Stimulated activated CD4-positive, alpha-beta T cell treated with anti-CD3 and anti-CD28 coated beads, Interleukin-1b, Interleukin-23, amount 100 ng/mL, for 48 hours (primary cell): Measurements from ENCODE around the gene SLC23A3.
"Not testable (repeated sequence)": the region's sequence is repeated elsewhere in the genome, so short reads cannot be mapped to it uniquely, and the experiment has no call there.

Experiments used
- DNase-seq: peaks from one replicate; pipeline ENCODE4 v3.0.0-alpha.2; 2020

Gene SLC23A3

DNA sequence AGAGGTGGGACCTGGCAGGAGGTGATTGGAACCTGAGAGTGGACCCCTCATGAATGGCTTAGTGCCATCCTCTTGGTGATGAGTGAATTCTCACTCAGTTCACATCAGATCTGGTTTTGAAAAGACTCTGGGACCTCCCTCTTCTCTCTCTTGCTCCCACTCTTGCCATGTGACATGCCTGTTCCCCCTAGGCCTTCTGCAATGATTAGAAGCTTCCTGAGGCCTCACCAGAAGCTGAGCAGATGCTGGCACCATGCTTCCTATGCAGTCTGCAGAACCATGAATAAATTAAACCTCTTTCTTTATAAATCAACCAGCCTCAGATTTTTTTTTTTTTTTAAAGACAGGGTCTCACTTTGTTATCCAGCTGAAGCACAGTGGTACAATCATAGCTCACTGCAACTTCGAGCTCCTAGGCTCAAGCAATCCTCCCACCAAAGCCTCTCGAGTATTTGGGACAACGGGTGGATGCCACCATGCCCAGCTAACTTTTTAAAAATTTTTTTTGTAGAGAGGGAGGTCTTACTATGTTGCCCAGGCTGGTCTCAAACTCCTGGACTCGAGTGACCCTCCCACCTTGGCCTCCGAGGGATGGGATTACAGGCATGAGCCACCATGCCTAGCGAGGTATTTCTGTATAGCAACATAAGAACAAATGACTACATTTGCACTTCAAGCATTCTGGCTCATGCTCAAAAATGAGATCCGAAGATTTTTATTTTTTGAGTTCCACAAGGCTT is 34.8 kb upstream of the SLC23A3 start:
- DNase-seq = no peak

DNA sequence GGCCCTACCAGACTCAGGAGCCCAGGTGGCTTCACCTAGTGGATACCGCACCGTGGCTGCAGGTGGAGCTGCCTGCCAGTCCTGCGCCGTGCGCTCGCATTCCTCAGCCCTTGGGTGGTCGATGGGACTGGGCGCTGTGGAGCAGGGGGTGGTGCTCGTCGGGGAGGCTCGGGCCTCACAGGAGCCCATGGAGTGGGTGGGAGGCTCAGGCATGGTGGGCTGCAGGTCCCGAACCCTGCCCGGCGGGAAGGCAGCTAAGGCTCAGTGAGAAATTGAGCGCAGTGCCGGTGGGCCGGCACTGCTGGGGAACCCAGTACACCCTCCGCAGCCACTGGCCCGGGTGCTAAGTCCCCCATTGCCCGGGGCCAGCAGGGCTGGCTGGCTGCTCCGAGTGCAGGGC is 31.5 kb upstream of the SLC23A3 start:
- not testable (repeated sequence) for DNase-seq

DNA sequence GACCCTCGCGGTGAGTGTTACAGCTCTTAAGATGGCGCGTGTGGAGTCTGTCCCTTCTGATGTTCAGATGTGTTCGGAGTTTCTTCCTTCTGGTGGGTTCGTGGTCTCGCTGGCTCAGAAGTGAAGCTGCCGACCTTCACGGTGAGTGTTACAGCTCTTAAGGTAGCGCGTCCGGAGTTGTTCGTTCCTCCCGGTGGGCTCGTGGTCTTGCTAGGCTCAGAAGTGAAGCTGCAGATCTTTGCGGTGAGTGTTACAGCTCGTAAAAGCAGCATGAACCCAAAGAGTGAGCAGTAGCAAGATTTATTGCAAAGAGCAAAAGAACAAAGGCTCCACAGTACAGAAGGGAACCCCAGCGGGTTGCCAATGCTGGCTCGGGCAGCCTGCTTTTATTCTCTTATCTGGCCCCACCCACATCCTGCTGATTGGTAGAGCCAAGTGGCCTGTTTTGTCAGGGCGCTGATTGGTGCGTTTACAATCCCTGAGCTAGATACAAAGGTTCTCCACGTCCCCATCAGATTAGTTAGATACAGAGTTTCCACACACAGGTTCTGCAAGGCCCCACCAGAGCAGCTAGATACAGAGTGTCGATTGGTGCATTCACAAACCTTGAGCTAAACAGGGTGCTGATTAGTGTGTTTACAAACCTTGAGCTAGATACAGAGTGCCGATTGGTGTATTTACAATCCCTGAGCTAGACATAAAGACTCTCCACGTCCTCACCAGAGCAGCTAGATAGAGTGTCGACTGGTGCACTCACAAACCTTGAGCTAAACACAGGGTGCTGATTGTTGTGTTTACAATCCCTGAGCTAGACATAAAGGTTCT is 30.9 kb upstream of the SLC23A3 start:
- not testable (repeated sequence) for DNase-seq

DNA sequence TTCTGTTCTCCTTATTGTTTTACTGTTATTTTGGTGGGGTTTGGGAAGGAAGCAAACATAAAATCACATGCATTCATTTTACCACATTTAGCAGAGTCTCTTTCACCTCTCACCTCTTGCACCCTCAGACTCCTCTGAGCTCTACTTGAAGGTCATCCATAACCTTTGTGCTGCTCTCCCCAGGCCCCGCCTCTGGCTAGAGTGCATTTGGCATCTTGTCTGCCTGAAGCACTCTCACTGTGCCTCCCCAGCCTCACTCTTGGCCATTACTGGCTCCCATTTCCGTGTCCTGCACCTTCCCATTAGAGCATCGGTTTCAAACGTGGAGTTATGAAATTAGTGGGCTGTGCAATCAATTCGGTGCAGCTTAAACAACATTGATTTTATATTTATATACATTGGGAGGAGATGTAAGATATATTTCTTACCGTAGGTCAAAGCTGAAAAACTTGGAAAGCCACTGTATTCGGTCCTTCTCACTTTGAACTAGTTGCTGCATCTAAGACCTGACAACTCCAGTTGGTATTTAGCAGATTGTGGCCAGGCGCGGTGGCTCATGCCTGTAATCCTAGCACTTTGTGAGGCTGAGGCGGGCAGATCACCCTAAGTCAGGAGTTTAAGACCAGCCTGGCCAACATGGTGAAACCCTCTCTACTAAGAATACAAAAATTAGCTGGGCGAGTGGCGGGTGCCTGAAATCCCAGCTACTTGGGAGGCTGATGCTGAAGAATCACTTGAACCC is 29.8 kb upstream of the SLC23A3 start:
- DNase-seq = no peak

DNA sequence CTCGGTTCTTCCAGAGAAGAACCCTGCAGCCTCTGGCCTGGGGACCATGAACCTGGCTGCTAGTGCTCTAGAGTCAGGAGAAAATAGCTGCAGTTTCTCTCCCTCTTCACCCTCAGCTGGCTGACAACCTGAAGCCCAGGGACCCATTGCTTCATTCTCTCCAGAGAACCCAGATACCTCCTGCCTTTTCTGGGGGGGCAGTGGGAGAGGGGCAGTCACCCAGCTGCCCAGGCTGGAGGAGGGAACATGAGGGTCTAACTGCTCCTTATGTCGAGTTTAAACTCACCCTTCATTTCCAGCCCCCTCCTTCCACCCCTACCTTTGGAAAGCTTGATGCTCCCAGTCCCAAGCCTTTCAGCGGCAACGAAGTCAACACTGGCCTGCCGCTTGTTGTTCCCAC is 29.1 kb upstream of the SLC23A3 start:
- DNase-seq = no peak

DNA sequence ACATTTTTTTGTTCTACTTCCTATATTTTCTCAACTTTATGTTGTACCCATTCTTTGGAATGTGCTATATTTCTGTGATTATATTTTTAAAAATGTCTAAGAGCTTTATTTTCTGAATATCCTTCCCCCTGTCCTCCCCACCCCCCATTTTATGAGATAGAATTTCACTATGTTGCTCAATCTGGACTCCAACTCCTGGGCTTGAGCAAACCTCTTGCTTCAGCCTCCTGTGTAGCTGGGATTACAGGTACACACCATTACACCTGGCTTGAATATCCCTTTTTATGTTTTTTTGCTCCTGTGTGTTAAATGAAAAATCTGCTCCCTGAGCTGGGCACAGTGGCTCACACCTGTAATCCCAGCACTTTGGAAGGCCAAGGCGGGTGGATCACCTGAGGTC is 27.6 kb upstream of the SLC23A3 start:
- no peak for DNase-seq

DNA sequence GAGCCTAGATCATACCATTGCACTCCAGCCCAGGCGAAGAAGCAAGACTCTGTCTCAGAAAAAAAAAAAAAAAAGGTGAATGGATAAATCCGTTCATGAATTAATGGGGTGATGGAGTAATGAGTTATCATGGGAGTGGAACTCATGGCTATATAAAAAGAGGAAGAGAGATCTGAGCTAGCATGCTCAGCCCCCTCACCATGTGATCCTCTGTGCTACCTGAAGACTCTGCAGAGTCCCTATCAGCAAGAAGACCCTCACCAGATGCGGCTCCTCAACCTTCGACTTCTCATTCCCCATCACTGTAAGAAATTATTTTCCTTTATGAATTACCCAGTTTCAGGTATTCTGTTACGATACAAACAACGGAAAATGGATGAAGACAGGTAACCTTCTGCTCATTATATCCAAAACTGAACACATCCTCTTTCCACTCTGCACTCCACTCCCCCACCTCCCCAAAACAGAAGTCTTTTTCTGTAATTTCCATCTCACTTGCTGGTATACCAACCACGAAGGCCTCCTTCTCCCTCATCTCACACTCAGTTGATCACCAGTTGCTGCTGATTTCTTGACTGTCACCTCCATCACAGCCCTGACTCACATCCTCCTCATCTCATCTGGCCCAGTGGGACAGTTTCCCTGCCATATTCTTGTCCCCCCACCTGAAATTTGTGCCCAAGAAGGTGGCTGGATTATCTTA is 17.1 kb upstream of the SLC23A3 start:
- DNase-seq = peak; percentile 45

DNA sequence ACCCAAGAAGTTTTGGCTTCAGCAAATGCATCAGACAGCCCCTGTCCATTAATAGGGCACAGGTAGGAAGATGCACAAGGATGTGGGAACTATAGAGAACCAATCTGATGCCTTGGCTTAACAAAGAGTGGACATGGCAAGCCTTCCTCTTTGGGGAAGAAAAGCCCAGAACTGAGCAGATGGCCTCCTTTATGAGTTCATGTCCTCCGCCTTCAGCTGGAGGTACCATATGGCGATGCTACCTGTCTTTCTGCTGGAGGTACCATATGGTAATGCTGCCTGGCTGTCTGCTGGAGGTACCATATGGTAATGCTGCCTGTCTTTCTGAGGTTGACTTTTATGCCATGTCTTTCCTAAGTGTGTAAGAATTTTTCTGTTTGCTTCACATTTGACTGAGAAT is 14.3 kb upstream of the SLC23A3 start:
- DNase-seq = no peak

DNA sequence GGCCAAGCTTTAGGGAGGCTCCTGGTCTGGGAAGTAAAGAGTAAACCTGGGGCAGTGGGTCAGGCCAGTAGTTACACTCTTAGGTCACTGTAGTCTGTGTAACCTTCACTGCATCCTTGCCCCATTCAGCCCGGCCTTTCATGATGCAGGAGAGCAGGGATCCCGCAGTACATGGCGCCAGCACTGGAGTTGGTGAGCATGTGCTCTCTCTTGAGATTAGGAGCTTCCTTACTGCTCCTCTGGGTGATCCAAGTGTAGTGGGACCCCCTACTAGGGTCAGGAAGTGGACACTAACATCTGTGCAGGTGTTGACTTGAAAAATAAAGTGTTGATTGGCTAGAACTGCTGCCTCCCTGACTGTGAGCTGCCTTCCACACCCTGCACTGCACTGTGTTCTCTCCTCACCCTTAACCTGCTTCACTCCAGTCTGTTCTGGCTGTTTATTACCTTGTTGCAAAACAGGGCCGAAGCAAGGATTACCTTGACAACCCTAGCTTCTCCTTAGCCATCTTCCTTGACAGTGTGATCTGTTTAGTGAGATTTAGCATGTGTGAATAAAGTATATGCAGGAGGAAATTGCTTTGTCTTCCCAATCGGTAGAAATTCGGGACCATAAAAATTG is 13.4 kb upstream of the SLC23A3 start:
- no peak for DNase-seq

DNA sequence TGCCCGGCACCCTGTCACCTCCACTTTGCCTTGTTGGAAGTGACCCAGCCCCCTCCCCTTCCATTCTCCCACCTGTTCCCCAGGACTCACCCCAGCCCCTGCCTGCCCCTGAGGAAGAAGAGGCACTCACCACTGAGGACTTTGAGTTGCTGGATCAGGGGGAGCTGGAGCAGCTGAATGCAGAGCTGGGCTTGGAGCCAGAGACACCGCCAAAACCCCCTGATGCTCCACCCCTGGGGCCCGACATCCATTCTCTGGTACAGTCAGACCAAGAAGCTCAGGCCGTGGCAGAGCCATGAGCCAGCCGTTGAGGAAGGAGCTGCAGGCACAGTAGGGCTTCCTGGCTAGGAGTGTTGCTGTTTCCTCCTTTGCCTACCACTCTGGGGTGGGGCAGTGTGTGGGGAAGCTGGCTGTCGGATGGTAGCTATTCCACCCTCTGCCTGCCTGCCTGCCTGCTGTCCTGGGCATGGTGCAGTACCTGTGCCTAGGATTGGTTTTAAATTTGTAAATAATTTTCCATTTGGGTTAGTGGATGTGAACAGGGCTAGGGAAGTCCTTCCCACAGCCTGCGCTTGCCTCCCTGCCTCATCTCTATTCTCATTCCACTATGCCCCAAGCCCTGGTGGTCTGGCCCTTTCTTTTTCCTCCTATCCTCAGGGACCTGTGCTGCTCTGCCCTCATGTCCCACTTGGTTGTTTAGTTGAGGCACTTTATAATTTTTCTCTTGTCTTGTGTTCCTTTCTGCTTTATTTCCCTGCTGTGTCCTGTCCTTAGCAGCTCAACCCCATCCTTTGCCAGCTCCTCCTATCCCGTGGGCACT is 12.7 kb upstream of the SLC23A3 start:
- DNase-seq = peak; percentile 22

DNA sequence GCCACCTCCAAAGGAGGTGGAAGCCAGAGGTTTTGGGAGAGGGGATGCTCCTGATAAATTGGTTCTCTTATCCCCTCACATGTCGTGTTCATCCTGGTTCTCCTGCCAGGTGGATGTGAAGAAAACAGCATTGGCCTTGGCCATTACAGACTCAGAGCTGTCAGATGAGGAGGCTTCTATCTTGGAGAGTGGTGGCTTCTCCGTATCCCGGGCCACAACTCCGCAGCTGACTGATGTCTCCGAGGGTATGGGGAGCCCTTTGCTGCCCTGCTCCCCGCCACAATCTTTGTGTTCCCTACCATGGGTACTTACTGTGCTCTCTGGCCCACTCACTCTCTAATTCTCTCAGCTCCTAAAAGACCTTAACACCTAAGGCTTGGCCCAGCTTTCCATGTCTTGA is 11.7 kb upstream of the SLC23A3 start:
- DNase-seq = no peak

DNA sequence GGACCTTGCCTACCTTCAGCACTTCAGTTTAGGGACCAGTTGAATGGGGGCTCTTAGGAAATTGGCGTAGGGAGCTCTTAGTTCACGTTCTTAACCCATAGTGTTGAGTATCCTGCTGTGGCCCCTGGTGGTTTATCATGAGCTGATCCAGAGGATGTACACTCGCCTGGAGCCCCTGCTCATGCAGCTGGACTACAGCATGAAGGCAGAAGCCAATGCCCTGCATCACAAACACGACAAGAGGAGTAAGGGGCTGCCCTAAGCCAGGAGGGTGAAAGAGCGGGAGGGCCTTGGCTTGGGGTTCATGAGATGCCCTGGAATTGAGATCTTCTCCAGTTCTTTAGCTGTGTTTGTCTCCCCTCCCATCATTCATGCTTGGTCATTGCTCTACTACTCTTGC is 11.1 kb upstream of the SLC23A3 start:
- DNase-seq = no peak

DNA sequence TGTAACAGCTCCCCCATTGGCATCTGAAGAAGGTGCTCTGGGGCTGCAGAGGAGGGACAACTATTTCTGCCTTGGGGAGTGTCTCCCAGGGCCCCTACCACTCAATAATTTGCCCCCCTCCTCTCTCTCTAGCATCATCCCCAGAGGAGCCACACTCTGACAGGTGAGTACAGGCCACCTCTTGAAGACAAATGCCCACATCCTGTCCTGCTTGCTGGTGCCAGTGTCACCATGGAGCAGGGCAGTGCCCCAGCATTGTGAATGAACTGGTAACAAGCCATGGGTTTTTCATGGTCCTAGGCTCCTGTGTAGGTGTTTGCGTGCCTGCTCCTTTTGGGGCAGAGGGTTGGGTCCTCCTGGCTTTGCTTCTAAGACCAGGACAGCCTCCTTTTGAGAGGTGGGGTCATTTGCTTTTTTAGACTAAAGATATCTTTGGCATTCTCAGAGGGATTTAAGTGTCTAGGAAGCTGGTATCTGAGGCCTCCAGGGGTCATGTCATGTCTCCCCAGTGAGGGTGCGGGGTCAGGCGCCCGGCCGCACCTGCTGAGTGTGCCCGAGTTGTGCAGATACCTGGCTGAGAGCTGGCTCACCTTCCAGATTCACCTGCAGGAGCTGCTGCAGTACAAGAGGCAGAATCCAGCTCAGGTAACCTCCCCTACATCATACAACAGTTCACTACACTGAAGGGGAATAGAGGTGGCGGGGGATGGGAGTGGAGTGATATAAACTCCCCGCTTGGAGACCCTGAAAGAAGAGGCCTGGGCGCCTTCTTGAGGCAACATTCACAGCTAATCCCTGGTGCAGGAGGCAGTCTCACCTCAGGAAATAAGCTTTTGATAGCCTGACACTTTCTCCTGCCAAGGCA is 10.0 kb upstream of the SLC23A3 start:
- DNase-seq = no peak

DNA sequence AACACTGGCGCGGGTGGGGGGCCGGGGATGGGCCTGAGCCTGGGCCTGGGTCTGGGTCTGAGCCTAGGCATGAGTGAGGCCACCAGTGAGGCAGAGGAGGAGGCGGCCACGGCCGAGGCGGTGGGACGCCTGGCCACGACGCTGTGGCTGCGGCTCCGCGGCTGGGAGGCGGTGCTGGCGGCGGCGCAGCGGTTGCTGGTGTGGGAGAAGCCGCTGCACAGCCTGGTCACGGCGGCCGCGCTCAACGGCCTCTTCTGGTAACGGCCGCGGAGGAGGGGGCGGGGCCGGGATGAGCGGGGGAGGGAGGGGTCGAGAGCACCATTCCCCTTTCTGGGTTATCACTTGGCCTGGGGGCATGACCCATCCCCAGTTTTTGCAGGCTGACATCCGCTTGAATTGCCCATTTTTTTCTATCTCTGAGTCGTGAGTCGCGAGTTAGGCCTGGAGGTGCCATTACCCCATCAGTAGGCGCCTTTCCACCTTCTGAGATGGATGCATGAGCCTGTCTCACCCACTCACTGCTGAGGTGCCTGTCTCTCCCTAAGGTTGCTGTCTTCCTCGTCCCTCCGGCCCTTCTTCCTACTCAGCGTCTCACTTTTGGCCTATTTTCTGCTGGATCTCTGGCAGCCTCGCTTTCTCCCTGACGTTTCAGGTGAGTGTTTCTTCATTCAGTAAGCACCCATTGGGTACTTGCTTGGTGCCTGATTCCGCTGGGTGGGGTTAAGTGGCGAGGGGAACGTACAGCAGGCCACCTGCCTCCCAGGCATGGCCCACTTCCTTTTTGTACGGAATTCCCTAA is 8.7 kb upstream of the SLC23A3 start:
- peak; percentile 21 for DNase-seq

DNA sequence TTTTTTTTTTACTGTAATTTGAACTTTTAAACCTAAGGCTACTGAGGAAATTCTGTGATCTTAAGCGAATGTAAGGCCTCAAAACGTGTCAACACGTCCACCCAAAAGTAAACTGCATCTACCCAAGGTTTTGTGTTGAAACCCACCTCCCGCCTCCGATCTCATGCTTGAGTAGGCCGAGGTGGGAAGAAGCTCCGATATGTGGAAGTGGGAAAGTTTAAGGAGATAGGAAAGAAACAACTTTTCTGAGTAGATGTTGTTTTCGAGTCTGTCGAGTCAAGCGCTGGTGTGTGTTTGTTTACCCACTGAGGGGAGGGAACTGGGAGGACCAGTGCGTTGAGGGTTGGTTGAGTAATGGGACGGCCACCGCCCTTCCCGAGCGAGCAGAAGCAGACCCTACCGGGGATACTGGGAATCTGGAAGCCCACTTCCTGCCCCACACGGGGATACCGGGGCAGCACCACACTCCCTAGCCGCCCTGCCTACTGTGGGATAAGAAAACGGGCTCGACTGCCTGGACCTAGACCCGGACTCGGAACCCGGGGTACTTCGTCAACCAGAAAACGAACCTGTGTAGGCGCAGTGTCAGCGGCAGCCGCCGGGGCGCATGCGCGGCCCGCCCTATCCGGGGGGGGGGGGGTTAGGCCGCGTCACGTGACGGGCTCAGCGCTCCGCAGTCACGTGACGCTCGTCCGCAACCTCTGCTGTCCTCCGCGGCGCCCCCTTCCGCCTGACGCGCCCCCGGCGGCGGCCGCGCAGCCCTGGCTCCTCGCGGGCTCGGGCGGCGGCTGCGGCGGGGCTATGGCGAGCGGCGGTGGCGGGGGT is 7.9 kb upstream of the SLC23A3 start, which contains the start of gene RETREG2:
TSS of gene RETREG2 (plus strand) at position 724 of the 825 bp plus-strand sequence. CDS start at position 802, 78 bp downstream.
- peak; percentile 78 for DNase-seq

DNA sequence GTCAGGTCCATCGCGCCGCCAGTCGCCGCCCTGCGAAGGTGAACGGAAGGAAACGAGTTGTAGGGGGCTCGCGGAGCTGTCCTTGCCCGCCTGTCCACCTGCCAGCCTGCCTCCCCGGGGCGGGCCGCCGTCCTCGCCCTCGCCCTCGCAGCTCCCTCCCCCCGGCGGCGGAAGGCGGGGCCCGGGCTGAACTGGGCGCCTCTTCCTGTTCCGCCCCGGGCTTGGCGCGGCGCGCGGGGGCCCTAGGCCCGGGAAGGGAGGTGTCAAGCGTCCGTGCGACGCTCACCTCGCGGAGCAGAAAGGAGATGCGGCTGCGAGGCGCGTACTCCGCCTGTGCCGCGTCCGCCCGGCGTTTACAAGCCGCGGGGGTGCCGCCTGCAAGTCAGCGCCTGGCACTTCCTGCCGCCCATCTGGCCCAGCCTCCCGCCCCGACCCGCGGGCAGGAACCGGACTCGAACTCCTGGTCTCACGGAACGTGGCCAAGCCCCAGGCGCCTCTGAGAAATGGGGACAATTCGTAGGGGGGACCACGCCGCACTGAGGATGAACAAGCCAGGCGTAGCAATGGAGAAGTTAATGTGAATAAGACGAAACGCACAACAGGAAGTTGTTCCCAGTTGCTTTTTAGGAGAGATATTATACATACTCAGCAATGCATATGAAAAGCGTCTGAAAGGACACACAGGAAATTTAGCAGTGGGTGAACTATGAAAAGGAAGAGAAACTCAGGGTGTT is 7.2 kb upstream of the SLC23A3 start, which contains the start of gene CNPPD1:
TSS of gene CNPPD1 (minus strand) at position 108 of the 734 bp plus-strand sequence. CDS start at position 11, 97 bp downstream.
- peak; percentile 87 for DNase-seq

DNA sequence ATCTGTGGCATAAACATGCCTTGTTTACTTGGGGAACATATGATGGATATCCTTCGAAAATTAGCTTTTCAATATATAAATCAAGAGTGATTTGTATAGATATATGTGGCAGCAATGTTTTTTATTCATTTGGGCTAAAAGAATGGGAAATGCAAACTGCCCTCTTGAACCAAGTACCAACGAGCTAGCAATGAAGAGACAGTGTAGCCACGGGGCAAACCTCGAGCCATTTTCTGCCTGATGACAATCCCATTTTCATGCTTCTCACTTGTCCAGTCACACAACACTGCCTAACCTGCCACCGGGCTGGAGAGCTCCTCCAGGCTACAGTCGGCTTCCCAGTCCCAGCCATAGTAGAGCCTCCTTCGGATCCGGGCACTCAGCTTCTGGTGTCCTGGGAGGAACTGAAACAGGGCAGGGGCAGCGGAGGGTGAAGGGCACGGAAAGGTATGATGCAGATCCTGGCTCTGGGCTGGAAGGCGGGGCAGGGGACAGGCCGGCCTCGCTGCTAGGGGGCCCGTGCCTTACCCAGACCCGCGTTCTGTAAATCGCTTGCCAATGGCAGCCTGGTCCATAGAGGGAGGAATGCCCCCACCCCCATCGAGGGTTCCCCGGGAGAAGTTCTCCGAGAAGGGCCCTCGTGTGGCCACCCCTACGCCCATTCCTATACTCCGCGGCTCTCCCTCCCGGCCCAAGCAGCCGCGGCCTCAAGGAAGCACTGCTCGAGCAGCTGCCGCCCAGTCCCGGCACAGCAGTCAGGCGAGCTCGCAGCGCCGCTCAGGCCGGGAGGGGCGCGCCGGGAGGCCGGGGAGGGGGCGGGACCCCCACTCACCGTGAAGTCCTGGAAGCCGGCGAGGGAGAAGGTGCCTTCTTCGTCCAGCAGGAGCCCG is 6.3 kb upstream of the SLC23A3 start:
- DNase-seq = peak; percentile 22
